GM23338 (cell line): ENCODE measurements around the gene TVP23A. TPM values are rescaled to one million over a fixed set of nuclear protein-coding genes. Genes with fewer than 3 reads are reported as not detected.
A peak's percentile ranks its signal among the peaks of the same experiment; 100 is the strongest.

ENCODE experiments used
- ATAC-seq: fragments of 200-7000 bp; cut with Tn5 transposase; 3 replicates; pipeline ENCODE4 v1.9.1; 2020
- DNase-seq: peaks from one replicate; pipeline ENCODE4 v3.0.0-alpha.2; 2015; ENCODE audit warnings: low spot score
- H2AFZ ChIP-seq: fragments of 200-600 bp; sonication (generic); 2 replicates; pipeline ENCODE4 v1.8.0; 2016; ENCODE audit warnings: antibody characterized with exemption, mild to moderate bottlenecking, moderate library complexity
- H3F3A ChIP-seq: fragments of 200-600 bp; sonication (generic); replicated peaks from 2 replicates; pipeline ENCODE4 v1.8.0; 2017; ENCODE audit warnings: antibody characterized with exemption, mixed run types, low read depth
- H3K27ac ChIP-seq: fragments of 200-600 bp; sonication (generic); 2 replicates; pipeline ENCODE4 v1.6.1; 2016; ENCODE audit warnings: low read depth
- H3K27me3 ChIP-seq: fragments of 200-600 bp; sonication (generic); 2 replicates; pipeline ENCODE4 v1.8.0; 2016; ENCODE audit warnings: mild to moderate bottlenecking, mixed run types, moderate library complexity; ENCODE audit not compliant: insufficient read depth
- H3K36me3 ChIP-seq: fragments of 200-600 bp; sonication (generic); 2 replicates; pipeline ENCODE4 v1.8.0; 2016; ENCODE audit warnings: mild to moderate bottlenecking; ENCODE audit not compliant: insufficient read depth
- H3K4me1 ChIP-seq: fragments of 200-600 bp; sonication (generic); 2 replicates; pipeline ENCODE4 v1.8.0; 2016; ENCODE audit warnings: mild to moderate bottlenecking, moderate library complexity; ENCODE audit not compliant: insufficient read depth
- H3K4me2 ChIP-seq: fragments of 200-600 bp; sonication (generic); 2 replicates; pipeline ENCODE4 v1.7.1; 2017; ENCODE audit warnings: mixed run types
- H3K4me3 ChIP-seq: fragments of 200-600 bp; sonication (generic); 2 replicates; pipeline ENCODE4 v1.6.1; 2016; ENCODE audit warnings: mixed run types
- H3K79me2 ChIP-seq: fragments of 200-600 bp; sonication (generic); replicated peaks from 2 replicates; pipeline ENCODE4 v1.8.0; 2017; ENCODE audit warnings: mild to moderate bottlenecking; ENCODE audit not compliant: insufficient read depth
- H3K9me2 ChIP-seq: fragments of 200-600 bp; sonication (generic); 2 replicates; pipeline ENCODE4 v1.8.0; 2017; ENCODE audit not compliant: insufficient read depth
- H4K20me1 ChIP-seq: fragments of 200-600 bp; sonication (generic); replicated peaks from 2 replicates; pipeline ENCODE4 v1.8.0; 2017; ENCODE audit warnings: mild to moderate bottlenecking; ENCODE audit not compliant: insufficient read depth
- H3K27ac Mint-ChIP-seq: 2 replicates; pipeline ENCODE4 v1.8.0; 2020; ENCODE audit warnings: inconsistent platforms, mild to moderate bottlenecking, moderate library complexity, mixed read lengths
- H3K27me3 Mint-ChIP-seq: 3 replicates; pipeline ENCODE4 v1.8.0; 2022; ENCODE audit warnings: low read depth, mild to moderate bottlenecking, moderate library complexity, mixed read lengths, inconsistent platforms; ENCODE audit not compliant: insufficient read depth, poor library complexity
- H3K36me3 Mint-ChIP-seq: 3 replicates; pipeline ENCODE4 v1.8.0; 2021; ENCODE audit warnings: low read depth, mild to moderate bottlenecking, inconsistent platforms, moderate library complexity, mixed read lengths
- H3K4me1 Mint-ChIP-seq: 3 replicates; pipeline ENCODE4 v1.8.0; 2020; ENCODE audit warnings: mild to moderate bottlenecking, inconsistent platforms, mixed read lengths
- H3K4me3 Mint-ChIP-seq: 3 replicates; pipeline ENCODE4 v1.8.0; 2021; ENCODE audit warnings: moderate library complexity, mild to moderate bottlenecking, inconsistent platforms, mixed read lengths
- H3K9me3 Mint-ChIP-seq: 3 replicates; pipeline ENCODE4 v1.8.0; 2020; ENCODE audit warnings: moderate library complexity, mild to moderate bottlenecking, inconsistent platforms, mixed read lengths
- EZH2 ChIP-seq: fragments of 200-600 bp; sonication (generic); IDR thresholded peaks from one replicate; pipeline ENCODE4 v1.8.0; 2017; ENCODE audit warnings: antibody characterized with exemption, mild to moderate bottlenecking, low read depth; ENCODE audit not compliant: unreplicated experiment
- JUNB ChIP-seq: IDR thresholded peaks from one replicate; pipeline ENCODE4 v1.6.1; 2016; ENCODE audit warnings: antibody characterized with exemption; ENCODE audit not compliant: unreplicated experiment
- STAT1 ChIP-seq: IDR thresholded peaks from one replicate; pipeline ENCODE4 v1.6.1; 2016; ENCODE audit warnings: antibody characterized with exemption; ENCODE audit not compliant: unreplicated experiment
- polyA plus RNA-seq: library from polyadenylated mRNA; unstranded; fragments of >200 nt; fragmentation: Nextera tagmentation; extraction: Ambion mirVana; gene quantifications from 2 replicates; pipeline ENCODE4 v1.2.1, GENCODE V29; 2016
- total RNA-seq: library from RNA; depleted of rRNA; stranded (reverse); fragments of >200 nt; shearing (Covaris generic); gene quantifications from 2 replicates; pipeline ENCODE4 v1.2.3, GENCODE V29; 2014
- TF ChIP-seq, protein P1 (sequence below): fragments of 250-450 bp; sonication (Bioruptor Pico); IDR thresholded peaks from 2 replicates; pipeline ENCODE4 v1.5.0; 2020; ENCODE audit warnings: mild to moderate bottlenecking, moderate library complexity

The TVP23A gene
- total and polyA plus RNA-seq, 2 experiments from 2014 or later = 2.8 to 4.5 TPM

DNA sequence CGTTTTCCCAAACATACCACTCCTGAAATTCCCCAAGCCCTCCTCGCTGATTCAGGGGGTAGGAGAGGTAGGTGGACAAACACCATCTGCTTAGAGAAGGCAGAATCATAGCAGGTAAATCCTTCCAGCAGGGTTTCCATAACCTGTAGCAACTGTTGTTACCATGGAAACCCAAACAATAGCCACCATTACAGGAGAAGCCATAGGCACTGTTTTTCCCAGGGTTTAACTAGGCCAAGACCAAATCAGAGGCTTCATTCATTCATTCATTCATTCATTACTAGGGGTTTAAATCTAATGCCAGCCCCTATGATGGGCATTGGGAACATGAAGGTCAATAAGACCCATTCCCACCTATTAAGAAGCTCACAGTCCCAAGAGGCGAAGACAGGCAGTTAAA is 32.9 kb upstream of the TVP23A start:
- H3K4me3 Mint-ChIP-seq = no peak overlapping the region
- H3F3A ChIP-seq = no peaks in the 10 kb centered on the region
- no peak overlapping the region for H3K4me3 ChIP-seq
- ATAC-seq (no peak; the same call in 2 of the 3 replicates), DNase-seq (peak; percentile 64)
- no peak overlapping the region for H2AFZ ChIP-seq
- H3K9me3 Mint-ChIP-seq = no peaks in the 10 kb centered on the region
- H3K27me3 ChIP-seq = no peaks in the 10 kb centered on the region
- no peaks in the 10 kb centered on the region for H3K36me3 Mint-ChIP-seq
- H3K9me2 ChIP-seq = no peaks in the 10 kb centered on the region
- H3K4me2 ChIP-seq = no peak overlapping the region
- H3K27me3 Mint-ChIP-seq = peaks cover 8% of the 10 kb centered on the region
- no peaks in the 10 kb centered on the region for H3K4me1 ChIP-seq
- no peaks in the 10 kb centered on the region for H3K79me2 ChIP-seq
- no peaks in the 10 kb centered on the region for H4K20me1 ChIP-seq
- H3K27ac Mint-ChIP-seq = no peak overlapping the region
- no peaks in the 10 kb centered on the region for H3K4me1 Mint-ChIP-seq
- TF ChIP-seq JUNB = no peak
- no peak overlapping the region for H3K27ac ChIP-seq
- H3K36me3 ChIP-seq = no peaks in the 10 kb centered on the region

DNA sequence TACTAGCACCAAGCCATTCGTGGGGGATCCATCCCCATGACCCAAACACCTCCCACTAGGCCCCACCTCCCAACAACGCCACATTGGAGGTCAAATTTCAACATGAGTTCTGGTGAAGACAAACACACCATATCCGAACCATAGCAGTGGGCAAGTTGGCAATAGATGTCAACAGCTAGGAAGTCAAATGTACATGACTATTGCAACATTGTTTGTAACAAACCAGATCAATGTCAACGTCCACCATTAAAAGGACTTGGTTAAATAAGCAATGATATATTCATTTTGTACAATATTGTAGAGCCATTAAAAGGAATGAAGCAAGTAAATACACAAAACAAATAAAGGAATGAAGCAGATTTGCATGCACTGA is 31.9 kb upstream of the TVP23A start:
- Histone ChIP-seq H3K4me3 (no peak overlapping the region), H3K79me2 (no peaks in the 10 kb centered on the region), H3K4me1 (no peaks in the 10 kb centered on the region), H3F3A (no peaks in the 10 kb centered on the region), H3K9me2 (no peaks in the 10 kb centered on the region), H3K27ac (no peak overlapping the region), H3K36me3 (no peaks in the 10 kb centered on the region), H2AFZ (no peak overlapping the region), H3K4me2 (no peak overlapping the region), H3K27me3 (no peaks in the 10 kb centered on the region), H4K20me1 (no peaks in the 10 kb centered on the region)
- Mint-ChIP-seq H3K4me1 (no peaks in the 10 kb centered on the region), H3K36me3 (no peaks in the 10 kb centered on the region), H3K4me3 (no peak overlapping the region), H3K9me3 (no peaks in the 10 kb centered on the region), H3K27ac (no peak overlapping the region), H3K27me3 (peaks cover 8% of the 10 kb centered on the region)
- DNase-seq (no peak), ATAC-seq (no peak)
- TF ChIP-seq EZH2 (no peak), STAT1 (no peak)
- TF ChIP-seq, protein P1, sequence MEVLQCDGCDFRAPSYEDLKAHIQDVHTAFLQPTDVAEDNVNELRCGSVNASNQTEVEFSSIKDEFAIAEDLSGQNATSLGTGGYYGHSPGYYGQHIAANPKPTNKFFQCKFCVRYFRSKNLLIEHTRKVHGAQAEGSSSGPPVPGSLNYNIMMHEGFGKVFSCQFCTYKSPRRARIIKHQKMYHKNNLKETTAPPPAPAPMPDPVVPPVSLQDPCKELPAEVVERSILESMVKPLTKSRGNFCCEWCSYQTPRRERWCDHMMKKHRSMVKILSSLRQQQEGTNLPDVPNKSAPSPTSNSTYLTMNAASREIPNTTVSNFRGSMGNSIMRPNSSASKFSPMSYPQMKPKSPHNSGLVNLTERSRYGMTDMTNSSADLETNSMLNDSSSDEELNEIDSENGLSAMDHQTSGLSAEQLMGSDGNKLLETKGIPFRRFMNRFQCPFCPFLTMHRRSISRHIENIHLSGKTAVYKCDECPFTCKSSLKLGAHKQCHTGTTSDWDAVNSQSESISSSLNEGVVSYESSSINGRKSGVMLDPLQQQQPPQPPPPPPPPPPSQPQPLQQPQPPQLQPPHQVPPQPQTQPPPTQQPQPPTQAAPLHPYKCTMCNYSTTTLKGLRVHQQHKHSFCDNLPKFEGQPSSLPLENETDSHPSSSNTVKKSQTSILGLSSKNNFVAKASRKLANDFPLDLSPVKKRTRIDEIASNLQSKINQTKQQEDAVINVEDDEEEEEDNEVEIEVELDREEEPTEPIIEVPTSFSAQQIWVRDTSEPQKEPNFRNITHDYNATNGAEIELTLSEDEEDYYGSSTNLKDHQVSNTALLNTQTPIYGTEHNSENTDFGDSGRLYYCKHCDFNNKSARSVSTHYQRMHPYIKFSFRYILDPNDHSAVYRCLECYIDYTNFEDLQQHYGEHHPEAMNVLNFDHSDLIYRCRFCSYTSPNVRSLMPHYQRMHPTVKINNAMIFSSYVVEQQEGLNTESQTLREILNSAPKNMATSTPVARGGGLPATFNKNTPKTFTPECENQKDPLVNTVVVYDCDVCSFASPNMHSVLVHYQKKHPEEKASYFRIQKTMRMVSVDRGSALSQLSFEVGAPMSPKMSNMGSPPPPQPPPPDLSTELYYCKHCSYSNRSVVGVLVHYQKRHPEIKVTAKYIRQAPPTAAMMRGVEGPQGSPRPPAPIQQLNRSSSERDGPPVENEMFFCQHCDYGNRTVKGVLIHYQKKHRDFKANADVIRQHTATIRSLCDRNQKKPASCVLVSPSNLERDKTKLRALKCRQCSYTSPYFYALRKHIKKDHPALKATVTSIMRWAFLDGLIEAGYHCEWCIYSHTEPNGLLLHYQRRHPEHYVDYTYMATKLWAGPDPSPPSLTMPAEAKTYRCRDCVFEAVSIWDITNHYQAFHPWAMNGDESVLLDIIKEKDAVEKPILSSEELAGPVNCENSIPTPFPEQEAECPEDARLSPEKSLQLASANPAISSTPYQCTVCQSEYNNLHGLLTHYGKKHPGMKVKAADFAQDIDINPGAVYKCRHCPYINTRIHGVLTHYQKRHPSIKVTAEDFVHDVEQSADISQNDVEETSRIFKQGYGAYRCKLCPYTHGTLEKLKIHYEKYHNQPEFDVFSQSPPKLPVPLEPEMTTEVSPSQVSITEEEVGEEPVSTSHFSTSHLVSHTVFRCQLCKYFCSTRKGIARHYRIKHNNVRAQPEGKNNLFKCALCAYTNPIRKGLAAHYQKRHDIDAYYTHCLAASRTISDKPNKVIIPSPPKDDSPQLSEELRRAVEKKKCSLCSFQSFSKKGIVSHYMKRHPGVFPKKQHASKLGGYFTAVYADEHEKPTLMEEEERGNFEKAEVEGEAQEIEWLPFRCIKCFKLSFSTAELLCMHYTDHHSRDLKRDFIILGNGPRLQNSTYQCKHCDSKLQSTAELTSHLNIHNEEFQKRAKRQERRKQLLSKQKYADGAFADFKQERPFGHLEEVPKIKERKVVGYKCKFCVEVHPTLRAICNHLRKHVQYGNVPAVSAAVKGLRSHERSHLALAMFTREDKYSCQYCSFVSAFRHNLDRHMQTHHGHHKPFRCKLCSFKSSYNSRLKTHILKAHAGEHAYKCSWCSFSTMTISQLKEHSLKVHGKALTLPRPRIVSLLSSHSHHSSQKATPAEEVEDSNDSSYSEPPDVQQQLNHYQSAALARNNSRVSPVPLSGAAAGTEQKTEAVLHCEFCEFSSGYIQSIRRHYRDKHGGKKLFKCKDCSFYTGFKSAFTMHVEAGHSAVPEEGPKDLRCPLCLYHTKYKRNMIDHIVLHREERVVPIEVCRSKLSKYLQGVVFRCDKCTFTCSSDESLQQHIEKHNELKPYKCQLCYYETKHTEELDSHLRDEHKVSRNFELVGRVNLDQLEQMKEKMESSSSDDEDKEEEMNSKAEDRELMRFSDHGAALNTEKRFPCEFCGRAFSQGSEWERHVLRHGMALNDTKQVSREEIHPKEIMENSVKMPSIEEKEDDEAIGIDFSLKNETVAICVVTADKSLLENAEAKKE (CRISPR knock-in tag) = no peak
